NCI-H1436 (cell line): ENCODE measurements around the gene GDF9.

ENCODE experiments used
- DNase-seq: peaks from one replicate; lab custom pipeline; 2025; lab: John Stamatoyannopoulos, UW

The GDF9 gene

GRCh38 chr5:132816554-132816953 is 49.7 kb downstream of the GDF9 start:
- DNase-seq = no peak

GRCh38 chr5:132816083-132816482 is 50.2 kb downstream of the GDF9 start:
- no peak for DNase-seq

GRCh38 chr5:132815454-132815853 is 50.8 kb downstream of the GDF9 start:
- DNase-seq = no peak

- DNase-seq = no peak
Observed at GRCh38 chr5:132814503-132815294, 51.6 kb downstream of the GDF9 start.

DNA sequence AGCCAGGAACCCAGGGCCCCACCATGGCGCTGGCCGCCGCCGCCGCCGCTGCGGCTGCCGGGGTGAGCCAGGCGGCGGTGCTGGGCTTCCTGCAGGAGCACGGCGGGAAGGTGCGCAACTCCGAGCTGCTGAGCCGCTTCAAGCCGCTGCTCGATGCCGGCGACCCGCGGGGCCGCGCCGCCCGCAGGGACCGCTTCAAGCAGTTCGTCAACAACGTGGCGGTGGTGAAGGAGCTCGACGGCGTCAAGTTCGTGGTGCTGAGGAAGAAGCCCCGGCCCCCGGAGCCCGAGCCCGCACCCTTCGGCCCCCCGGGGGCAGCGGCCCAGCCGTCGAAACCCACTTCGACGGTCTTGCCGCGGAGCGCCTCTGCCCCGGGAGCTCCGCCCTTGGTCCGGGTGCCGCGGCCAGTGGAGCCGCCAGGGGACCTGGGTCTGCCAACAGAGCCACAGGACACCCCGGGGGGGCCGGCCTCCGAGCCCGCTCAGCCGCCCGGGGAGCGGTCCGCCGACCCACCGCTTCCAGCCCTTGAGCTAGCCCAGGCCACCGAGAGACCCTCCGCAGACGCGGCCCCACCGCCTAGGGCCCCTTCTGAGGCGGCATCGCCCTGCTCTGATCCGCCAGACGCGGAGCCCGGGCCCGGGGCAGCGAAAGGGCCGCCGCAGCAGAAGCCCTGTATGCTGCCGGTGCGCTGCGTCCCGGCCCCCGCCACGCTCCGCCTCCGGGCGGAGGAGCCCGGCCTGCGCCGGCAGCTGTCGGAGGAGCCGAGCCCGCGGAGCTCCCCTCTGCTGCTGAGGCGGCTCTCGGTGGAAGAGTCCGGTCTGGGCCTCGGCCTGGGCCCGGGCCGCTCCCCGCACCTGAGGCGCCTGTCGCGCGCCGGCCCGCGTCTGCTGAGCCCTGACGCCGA is 52.4 kb downstream of the GDF9 start:
- DNase-seq = peak; percentile 14

DNA sequence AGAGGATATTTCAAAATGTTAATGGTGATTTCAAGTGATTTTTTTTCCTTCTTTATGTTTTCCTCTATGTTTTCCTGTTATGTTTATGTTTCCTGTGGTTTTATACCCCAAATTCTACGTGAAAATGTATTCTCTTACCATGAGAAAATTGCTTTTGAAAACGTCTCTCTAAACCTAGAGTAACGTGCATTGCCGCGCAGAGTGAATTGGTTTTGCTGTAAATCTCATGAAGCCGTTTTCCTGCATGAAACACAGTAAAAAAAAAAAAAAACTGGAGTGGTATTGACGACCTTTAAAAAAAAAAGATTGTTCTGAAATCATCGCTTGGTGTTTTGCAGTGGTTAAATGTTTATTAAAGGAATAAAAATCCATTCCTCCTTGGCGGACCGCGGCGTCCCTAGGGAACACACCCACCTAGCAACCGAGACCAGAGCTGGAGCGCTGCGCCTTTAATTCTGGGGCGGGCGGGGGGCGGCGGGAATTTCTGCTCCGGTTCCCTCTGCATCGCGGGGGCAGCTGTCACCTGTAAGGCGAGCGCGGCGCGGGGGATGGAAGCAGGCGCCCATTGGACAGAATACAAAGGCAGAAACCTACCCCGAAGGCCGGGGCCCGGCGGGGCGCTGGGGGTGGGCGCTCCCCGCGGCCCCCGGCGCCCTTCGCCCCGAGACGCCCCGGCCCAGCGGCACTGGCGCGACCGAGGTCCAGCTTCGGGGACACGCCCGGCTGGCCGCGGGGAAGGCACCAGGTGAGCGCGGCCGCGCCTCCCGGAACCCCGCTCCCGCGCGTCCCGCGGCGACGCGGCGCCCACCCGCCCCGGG is 53.3 kb downstream of the GDF9 start, which contains the start of gene SOWAHA:
Gene SOWAHA, plus strand, starts transcription at position 522 of the 818 bp plus-strand sequence. CDS start 320 bp downstream, outside the sequence.
- peak; percentile 43 for DNase-seq

- DNase-seq = no peak
Observed at GRCh38 chr5:132812123-132812765, 54.0 kb downstream of the GDF9 start.
